ENCODE measurements around the gene ING5.

DNA sequence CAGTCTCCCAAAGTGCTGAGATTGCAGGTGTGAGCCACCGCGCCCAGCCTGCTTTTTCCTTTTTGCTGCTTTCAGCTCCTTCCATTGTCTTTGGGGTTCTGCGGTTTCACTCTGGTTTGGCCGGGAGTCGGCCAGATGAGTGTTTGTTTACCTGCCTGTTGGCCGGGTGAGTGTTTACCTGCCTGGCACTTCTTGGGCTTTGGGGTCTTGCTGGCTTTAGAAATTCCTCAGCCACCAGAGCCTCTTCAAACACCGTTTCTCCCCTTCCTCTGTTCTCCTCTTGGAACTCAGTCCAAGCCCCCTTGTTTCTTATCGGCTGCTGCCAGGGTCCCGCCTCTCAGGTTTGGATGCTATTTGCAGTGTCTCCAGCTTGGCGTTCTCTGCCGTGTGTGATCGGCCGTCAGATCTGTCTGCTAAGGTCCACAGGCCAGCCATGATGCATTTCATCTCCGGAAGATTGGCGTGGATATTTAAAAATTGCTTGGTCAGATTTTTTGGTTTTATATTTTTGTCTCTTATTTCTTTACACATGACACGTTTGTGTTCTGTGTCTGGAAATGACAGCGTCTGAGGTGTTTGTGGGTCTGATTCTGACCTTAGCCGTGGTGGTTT lies 60.6 kb downstream of the ING5 start:
- TF ChIP-seq, protein P1, sequence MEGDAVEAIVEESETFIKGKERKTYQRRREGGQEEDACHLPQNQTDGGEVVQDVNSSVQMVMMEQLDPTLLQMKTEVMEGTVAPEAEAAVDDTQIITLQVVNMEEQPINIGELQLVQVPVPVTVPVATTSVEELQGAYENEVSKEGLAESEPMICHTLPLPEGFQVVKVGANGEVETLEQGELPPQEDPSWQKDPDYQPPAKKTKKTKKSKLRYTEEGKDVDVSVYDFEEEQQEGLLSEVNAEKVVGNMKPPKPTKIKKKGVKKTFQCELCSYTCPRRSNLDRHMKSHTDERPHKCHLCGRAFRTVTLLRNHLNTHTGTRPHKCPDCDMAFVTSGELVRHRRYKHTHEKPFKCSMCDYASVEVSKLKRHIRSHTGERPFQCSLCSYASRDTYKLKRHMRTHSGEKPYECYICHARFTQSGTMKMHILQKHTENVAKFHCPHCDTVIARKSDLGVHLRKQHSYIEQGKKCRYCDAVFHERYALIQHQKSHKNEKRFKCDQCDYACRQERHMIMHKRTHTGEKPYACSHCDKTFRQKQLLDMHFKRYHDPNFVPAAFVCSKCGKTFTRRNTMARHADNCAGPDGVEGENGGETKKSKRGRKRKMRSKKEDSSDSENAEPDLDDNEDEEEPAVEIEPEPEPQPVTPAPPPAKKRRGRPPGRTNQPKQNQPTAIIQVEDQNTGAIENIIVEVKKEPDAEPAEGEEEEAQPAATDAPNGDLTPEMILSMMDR (conservative IDR thresholded peaks at IDR 0.05; ENCODE audit: low read length): no peak
- no peak for TF ChIP-seq EZH2phosphoT487 (IDR thresholded peaks at IDR 0.05; ENCODE audit: borderline replicate concordance, low read depth, low read length)

Measured in OCI-LY7 (cell line).